HEK293 (cell line): Measurements from ENCODE around the gene PLAGL2.
A peak's percentile ranks its signal among the peaks of the same experiment; 100 is the strongest.

Experiments
- HOXA7 ChIP-seq: sonication (generic); formaldehyde crosslinking; IDR thresholded peaks from 2 replicates; pipeline ENCODE4 v1.8.1; 2022; ENCODE audit warnings: missing genetic modification reagents, borderline replicate concordance
- SP2 ChIP-seq: fragments of 450-650 bp; formaldehyde crosslinking; IDR thresholded peaks from 2 replicates; pipeline ENCODE4 v1.5.1; 2016; ENCODE audit warnings: missing biosample characterization, missing genetic modification characterization
- ZBTB11 ChIP-seq: fragments of 450-650 bp; formaldehyde crosslinking; conservative IDR thresholded peaks from 2 replicates; pipeline ENCODE4 v1.5.1; 2016; ENCODE audit warnings: low read depth, missing biosample characterization, missing genetic modification characterization
- ZNF239 ChIP-seq: fragments of 450-650 bp; formaldehyde crosslinking; IDR thresholded peaks from 2 replicates; pipeline ENCODE4 v1.5.1; 2016; ENCODE audit warnings: missing biosample characterization, missing genetic modification characterization
- ZNF292 ChIP-seq: fragments of 450-650 bp; formaldehyde crosslinking; IDR thresholded peaks from 2 replicates; pipeline ENCODE4 v1.5.1; 2016; ENCODE audit warnings: low read depth, missing biosample characterization, missing genetic modification characterization, borderline replicate concordance
- ZNF302 ChIP-seq: fragments of 450-650 bp; formaldehyde crosslinking; IDR thresholded peaks from 2 replicates; pipeline ENCODE4 v1.5.1; 2016; ENCODE audit warnings: missing biosample characterization, missing genetic modification characterization, low read depth
- ZNF433 ChIP-seq: fragments of 450-650 bp; formaldehyde crosslinking; IDR thresholded peaks from 2 replicates; pipeline ENCODE4 v1.5.1; 2016; ENCODE audit warnings: missing biosample characterization, missing genetic modification characterization, low read depth
- ZNF670 ChIP-seq: fragments of 450-650 bp; formaldehyde crosslinking; IDR thresholded peaks from 2 replicates; pipeline ENCODE4 v1.5.1; 2016; ENCODE audit warnings: missing biosample characterization, missing genetic modification characterization, low read depth
- ZNF792 ChIP-seq: fragments of 450-650 bp; formaldehyde crosslinking; IDR thresholded peaks from 2 replicates; pipeline ENCODE4 v1.5.1; 2016; ENCODE audit warnings: missing biosample characterization, missing genetic modification characterization
- ZSCAN30 ChIP-seq: fragments of 450-650 bp; IDR thresholded peaks from 2 replicates; pipeline ENCODE4 v1.5.1; 2018; ENCODE audit warnings: missing biosample characterization, mild to moderate bottlenecking, missing genetic modification characterization, moderate library complexity
- TF ChIP-seq, protein P1 (sequence below): fragments of 450-650 bp; formaldehyde crosslinking; IDR thresholded peaks from 2 replicates; pipeline ENCODE4 v1.5.1; 2016; ENCODE audit warnings: missing biosample characterization, missing genetic modification characterization
- TF ChIP-seq, protein P2 (sequence below): fragments of 450-650 bp; formaldehyde crosslinking; IDR thresholded peaks from 2 replicates; pipeline ENCODE4; 2016; ENCODE audit warnings: missing biosample characterization, missing genetic modification characterization
- TF ChIP-seq, protein P3 (sequence below): fragments of 450-650 bp; formaldehyde crosslinking; optimal IDR thresholded peaks from 2 replicates; pipeline ENCODE3; 2016; ENCODE audit warnings: missing biosample characterization, mild to moderate bottlenecking, missing genetic modification characterization
- TF ChIP-seq, protein P4 (sequence below): fragments of 450-650 bp; formaldehyde crosslinking; IDR thresholded peaks from 2 replicates; pipeline ENCODE4 v1.5.1; 2016; ENCODE audit warnings: missing biosample characterization, missing genetic modification characterization

DNA sequence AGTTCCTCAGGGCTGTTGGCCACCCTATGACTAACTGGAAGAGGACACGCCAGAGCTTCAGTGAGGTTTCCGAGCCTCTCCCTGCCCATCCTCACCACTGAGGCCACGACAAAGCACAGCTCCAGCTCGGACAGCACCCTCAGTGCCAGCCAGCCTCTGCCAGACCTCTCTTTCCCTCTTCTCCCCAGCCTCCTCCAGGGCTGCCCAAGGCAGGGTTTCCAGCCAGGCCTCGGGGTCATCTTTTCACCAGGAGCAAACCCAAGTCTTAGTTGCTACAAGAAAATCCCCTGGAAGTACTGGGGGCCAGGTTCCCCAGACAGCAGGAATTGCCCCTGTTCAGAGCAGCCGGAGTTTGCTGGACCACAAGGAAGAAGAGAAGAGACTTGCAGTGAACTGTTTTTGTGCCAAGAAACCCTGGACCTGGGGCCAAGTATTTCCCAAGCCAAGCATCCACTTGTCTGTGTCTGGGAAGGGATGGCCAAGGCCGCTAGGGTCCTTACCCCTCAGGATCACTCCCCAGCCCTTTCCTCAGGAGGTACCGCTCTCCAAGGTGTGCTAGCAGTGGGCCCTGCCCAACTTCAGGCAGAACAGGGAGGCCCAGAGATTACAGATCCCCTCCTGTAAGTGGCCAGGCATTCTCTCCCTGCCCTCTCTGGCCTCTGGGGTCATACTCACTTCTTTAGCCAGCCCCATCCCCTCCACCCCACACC lies 41.6 kb downstream of the PLAGL2 start:
- TF ChIP-seq, protein P1, sequence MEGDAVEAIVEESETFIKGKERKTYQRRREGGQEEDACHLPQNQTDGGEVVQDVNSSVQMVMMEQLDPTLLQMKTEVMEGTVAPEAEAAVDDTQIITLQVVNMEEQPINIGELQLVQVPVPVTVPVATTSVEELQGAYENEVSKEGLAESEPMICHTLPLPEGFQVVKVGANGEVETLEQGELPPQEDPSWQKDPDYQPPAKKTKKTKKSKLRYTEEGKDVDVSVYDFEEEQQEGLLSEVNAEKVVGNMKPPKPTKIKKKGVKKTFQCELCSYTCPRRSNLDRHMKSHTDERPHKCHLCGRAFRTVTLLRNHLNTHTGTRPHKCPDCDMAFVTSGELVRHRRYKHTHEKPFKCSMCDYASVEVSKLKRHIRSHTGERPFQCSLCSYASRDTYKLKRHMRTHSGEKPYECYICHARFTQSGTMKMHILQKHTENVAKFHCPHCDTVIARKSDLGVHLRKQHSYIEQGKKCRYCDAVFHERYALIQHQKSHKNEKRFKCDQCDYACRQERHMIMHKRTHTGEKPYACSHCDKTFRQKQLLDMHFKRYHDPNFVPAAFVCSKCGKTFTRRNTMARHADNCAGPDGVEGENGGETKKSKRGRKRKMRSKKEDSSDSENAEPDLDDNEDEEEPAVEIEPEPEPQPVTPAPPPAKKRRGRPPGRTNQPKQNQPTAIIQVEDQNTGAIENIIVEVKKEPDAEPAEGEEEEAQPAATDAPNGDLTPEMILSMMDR (tag by site-specific recombination), result no peak
- no peak for TF ChIP-seq ZBTB11 (tag by site-specific recombination)
- TF ChIP-seq ZNF792, result no peak
- TF ChIP-seq, protein P2, sequence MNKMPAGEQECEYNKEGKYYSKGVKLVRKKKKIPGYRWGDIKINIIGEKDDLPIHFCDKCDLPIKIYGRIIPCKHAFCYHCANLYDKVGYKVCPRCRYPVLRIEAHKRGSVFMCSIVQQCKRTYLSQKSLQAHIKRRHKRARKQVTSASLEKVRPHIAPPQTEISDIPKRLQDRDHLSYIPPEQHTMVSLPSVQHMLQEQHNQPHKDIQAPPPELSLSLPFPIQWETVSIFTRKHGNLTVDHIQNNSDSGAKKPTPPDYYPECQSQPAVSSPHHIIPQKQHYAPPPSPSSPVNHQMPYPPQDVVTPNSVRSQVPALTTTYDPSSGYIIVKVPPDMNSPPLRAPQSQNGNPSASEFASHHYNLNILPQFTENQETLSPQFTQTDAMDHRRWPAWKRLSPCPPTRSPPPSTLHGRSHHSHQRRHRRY (tag by site-specific recombination), result no peak
- TF ChIP-seq, protein P3, sequence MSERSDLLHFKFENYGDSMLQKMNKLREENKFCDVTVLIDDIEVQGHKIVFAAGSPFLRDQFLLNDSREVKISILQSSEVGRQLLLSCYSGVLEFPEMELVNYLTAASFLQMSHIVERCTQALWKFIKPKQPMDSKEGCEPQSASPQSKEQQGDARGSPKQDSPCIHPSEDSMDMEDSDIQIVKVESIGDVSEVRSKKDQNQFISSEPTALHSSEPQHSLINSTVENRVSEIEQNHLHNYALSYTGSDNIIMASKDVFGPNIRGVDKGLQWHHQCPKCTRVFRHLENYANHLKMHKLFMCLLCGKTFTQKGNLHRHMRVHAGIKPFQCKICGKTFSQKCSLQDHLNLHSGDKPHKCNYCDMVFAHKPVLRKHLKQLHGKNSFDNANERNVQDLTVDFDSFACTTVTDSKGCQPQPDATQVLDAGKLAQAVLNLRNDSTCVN, result no peak
- TF ChIP-seq ZNF670, result no peak
- TF ChIP-seq, protein P4, sequence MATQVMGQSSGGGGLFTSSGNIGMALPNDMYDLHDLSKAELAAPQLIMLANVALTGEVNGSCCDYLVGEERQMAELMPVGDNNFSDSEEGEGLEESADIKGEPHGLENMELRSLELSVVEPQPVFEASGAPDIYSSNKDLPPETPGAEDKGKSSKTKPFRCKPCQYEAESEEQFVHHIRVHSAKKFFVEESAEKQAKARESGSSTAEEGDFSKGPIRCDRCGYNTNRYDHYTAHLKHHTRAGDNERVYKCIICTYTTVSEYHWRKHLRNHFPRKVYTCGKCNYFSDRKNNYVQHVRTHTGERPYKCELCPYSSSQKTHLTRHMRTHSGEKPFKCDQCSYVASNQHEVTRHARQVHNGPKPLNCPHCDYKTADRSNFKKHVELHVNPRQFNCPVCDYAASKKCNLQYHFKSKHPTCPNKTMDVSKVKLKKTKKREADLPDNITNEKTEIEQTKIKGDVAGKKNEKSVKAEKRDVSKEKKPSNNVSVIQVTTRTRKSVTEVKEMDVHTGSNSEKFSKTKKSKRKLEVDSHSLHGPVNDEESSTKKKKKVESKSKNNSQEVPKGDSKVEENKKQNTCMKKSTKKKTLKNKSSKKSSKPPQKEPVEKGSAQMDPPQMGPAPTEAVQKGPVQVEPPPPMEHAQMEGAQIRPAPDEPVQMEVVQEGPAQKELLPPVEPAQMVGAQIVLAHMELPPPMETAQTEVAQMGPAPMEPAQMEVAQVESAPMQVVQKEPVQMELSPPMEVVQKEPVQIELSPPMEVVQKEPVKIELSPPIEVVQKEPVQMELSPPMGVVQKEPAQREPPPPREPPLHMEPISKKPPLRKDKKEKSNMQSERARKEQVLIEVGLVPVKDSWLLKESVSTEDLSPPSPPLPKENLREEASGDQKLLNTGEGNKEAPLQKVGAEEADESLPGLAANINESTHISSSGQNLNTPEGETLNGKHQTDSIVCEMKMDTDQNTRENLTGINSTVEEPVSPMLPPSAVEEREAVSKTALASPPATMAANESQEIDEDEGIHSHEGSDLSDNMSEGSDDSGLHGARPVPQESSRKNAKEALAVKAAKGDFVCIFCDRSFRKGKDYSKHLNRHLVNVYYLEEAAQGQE (tag by site-specific recombination), result peak; percentile 38; the same call in 1 of the 2 replicates
- no peak for TF ChIP-seq SP2 (tag by site-specific recombination)
- TF ChIP-seq ZNF302 (tag by site-specific recombination), result no peak
- no peak for TF ChIP-seq ZSCAN30 (tag by site-specific recombination)
- TF ChIP-seq ZNF239, result no peak
- no peak for TF ChIP-seq ZNF292
- no peak for TF ChIP-seq ZNF433 (tag by site-specific recombination)
- TF ChIP-seq HOXA7, result no peak
